Natural killer cell treated with Interleukin-12 subunit alpha and Interleukin-12 subunit beta and Interleukin-15 and Interleukin-18, amount 100 ng/mL, for 72 hours (primary cell): ENCODE data around the gene GRIN1. TPM values are rescaled to one million over a fixed set of nuclear protein-coding genes. Genes with fewer than 3 reads are reported as not detected.

Source experiments
- ATAC-seq, 2 donors: fragments of 150-1000 bp; cut with Tn5 transposase in 1 of 2; sonication (Bioruptor Pico), chemical (Tn5 transposase) in 1 of 2; 2 replicates each; pipeline ENCODE4 v1.10.0; 2021
- DNase-seq: peaks from one replicate; pipeline ENCODE4 v3.0.0; 2022; ENCODE audit warnings: low spot score
- H3K27ac Mint-ChIP-seq, 2 donors: 1 replicate in 1 of 2; 2 replicates in 1 of 2; pipeline ENCODE4 v1.8.0; 2022; ENCODE audit warnings: mixed read lengths in 2 of 2, mild to moderate bottlenecking in 1 of 2, moderate library complexity in 1 of 2
- H3K27me3 Mint-ChIP-seq, 2 donors: 1 replicate in 1 of 2; 2 replicates in 1 of 2; pipeline ENCODE4 v1.8.0; 2022; ENCODE audit warnings: mixed read lengths in 2 of 2
- H3K36me3 Mint-ChIP-seq: one replicate; pipeline ENCODE4 v1.8.0; 2022; ENCODE audit warnings: mixed read lengths
- H3K4me1 Mint-ChIP-seq, 2 donors: 1 replicate in 1 of 2; 2 replicates in 1 of 2; pipeline ENCODE4 v1.8.0; 2022; ENCODE audit warnings: low read depth in 2 of 2, mixed read lengths in 2 of 2, mild to moderate bottlenecking in 1 of 2
- H3K4me3 Mint-ChIP-seq: one replicate; pipeline ENCODE4 v1.8.0; 2022; ENCODE audit warnings: mixed read lengths
- H3K9me3 Mint-ChIP-seq: 2 replicates; pipeline ENCODE4 v1.8.0; 2022; ENCODE audit warnings: mixed read lengths
- total RNA-seq, 2 donors: library from RNA; stranded (reverse); gene quantifications; one replicate each; pipeline ENCODE4 v1.2.3, GENCODE V29; 2022

The GRIN1 gene
- total RNA-seq, 2 donors from 2014 or later: 0.11 TPM; not detected in 1

DNA sequence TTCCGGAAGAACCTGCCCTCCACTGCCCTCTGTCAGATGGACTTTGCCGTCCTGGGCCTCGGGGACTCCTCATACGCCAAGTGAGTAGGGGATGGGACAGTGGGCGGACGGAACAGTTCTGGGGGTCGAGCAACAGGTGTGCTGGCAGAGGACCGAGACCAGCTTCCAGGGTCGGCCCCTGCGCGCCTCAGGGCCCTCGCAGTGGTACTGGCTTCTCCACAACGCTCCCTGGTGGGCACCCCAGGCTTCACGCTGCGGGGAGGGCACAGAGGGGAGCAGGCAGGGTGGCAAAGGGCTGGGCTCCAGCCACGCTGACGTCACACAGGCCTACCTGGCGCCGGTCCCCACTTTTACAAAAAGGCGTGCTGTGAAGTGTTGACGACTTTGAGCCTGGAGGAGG lies 73.6 kb downstream of the GRIN1 start:
- no peak for ATAC-seq
- no peak overlapping the region for H3K4me3 Mint-ChIP-seq

DNA sequence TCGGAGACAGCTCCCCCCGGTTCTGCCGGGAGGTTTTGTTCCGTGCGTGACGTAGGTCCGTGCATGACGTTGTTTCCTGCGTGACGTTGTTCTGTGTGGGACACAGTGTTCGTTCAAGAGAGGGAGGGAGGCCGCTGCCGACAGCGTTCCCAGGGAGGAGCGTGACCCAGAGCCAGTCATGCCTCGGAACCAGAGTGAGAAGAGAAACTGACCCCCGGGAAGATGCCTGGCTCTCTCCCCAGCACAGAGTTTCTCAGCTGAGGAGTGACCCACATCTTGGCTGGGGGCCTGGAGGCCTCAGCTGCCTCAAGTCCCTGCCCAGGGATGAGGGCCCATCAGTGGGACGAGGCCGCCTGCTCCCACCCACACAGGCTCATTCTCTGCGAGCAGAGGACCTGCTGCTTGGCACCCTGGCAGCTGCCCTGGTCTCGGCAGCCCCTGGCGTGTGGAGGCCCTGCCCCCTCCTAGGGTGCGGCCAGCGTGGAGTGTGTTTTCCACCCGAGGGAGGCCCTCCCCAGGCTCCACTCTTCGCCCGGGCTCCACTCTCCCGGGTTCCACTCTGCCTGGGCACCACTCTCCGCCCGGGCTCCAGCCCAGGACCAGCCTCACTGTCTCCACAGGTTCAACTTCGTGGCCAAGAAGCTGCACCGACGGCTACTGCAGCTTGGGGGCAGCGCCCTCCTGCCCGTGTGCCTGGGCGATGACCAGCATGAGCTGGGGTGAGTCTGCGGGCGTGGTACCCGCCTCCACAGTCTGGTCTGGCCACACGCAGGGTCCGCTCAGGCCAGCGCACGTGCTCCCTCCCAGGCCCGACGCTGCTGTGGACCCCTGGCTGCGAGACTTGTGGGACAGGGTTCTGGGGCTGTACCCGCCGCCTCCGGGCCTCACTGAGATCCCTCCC lies 74.5 kb downstream of the GRIN1 start:
- Mint-ChIP-seq H3K36me3 (no peaks in the 10 kb centered on the region), H3K27me3 (no peaks in the 10 kb centered on the region), H3K27ac (no peak overlapping the region), H3K4me3 (no peak overlapping the region), H3K4me1 (peaks cover 0 to 9% of the 10 kb centered on the region in 2 donors), H3K9me3 (no peaks in the 10 kb centered on the region)
- no peak for DNase-seq
- ATAC-seq: no peak

More for the DNA sequence above, 73.6 kb downstream of the GRIN1 start:
- H3K36me3 Mint-ChIP-seq: peaks cover 2% of the 10 kb centered on the region
- peaks cover 2 to 12% of the 10 kb centered on the region in 2 donors for H3K4me1 Mint-ChIP-seq
- H3K27ac Mint-ChIP-seq: no peak overlapping the region
- H3K9me3 Mint-ChIP-seq: no peaks in the 10 kb centered on the region
- DNase-seq: no peak
- H3K27me3 Mint-ChIP-seq: no peaks in the 10 kb centered on the region

DNA sequence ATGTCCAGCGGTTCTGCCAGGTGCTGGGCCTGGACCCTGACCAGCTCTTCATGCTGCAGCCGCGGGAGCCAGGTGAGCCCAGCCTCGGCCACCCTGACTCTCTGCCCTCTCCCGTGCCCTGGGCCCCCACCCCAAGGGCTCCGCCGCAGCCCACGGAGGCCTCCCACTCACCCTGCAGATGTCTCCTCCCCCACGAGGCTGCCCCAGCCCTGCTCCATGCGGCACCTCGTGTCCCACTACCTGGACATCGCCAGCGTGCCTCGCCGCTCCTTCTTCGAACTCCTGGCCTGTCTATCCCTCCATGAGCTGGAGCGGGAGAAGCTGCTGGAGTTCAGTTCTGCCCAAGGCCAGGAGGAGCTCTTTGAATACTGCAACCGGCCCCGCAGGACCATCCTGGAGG lies 75.7 kb downstream of the GRIN1 start:
- no peak overlapping the region for H3K4me3 Mint-ChIP-seq
- H3K9me3 Mint-ChIP-seq: no peaks in the 10 kb centered on the region
- no peak overlapping the region for H3K27ac Mint-ChIP-seq
- no peaks in the 10 kb centered on the region for H3K27me3 Mint-ChIP-seq
- H3K36me3 Mint-ChIP-seq: no peaks in the 10 kb centered on the region
- H3K4me1 Mint-ChIP-seq: peaks cover 0 to 5% of the 10 kb centered on the region in 2 donors
- DNase-seq (no peak), ATAC-seq (no peak)

DNA sequence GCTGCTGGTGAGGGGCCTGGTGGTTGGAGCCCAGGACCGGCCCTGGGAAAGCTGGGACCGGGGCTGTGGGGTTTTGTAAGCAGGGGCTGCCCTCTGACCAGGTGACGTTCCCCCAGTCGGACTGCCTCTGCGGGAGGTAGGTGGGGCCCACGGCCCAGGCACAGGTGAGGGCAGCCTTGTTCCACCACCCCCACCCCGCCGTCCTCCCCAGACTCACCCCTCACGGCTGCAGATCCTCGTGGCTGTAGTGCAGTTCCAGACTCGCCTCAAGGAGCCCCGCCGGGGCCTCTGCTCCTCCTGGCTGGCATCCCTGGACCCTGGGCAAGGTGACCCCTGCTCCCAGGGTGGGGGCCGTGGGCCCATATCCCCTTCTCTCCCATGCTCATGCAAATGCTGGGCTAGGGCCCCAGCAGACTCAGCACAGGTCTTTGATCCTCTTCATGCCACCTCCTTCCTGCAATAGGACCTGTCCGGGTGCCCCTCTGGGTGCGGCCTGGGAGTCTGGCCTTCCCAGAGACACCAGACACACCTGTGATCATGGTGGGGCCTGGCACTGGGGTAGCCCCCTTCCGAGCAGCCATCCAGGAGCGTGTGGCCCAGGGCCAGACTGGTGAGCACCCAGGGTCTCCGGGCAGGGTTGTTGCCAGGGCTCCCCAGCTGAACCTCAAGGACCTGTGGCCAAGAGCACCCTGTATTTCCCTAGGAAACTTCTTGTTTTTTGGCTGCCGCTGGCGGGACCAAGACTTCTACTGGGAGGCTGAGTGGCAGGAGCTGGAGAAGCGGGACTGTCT lies 76.4 kb downstream of the GRIN1 start:
- ATAC-seq (no peak), DNase-seq (no peak)
- H3K27me3 Mint-ChIP-seq: no peaks in the 10 kb centered on the region
- H3K36me3 Mint-ChIP-seq: no peaks in the 10 kb centered on the region
- H3K9me3 Mint-ChIP-seq: no peaks in the 10 kb centered on the region
- H3K27ac Mint-ChIP-seq: no peak overlapping the region
- H3K4me3 Mint-ChIP-seq: no peak overlapping the region
- peaks cover 0 to 5% of the 10 kb centered on the region in 2 donors for H3K4me1 Mint-ChIP-seq

DNA sequence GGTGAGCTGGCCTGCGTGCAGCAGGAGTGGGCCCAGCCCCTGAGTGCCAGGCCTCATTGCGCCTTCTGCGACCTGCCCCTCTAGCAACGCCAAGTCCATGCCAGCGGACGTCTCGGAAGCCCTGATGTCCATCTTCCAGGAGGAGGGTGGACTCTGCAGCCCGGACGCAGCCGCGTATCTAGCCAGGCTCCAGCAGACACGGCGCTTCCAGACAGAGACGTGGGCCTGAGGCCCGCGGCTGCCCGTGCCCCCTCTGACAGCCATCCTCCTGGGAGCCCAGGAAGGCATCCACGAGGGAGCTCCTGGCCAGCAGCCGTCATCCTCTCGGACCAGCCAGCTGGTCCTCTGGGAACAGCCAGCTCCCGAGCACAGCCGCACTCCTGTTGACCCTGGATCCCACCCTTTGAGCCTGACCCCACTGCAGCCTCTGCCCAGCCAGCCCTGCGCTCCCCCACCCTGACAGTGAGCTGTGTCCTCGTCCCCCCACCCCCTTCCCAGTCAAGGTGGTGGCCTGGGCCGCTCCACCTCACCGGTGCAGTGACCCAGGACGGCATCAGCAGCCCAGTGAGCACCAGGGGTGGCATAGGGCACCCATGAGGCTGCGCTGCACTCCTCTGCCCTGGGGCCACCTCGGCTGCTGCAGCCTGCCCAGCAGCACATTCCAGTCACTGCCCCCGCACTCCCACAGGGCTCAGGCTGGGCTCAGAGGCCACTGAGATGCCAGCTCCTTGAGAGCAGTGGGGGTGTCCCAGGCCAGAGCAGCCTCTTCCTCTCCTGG lies 77.4 kb downstream of the GRIN1 start:
- Mint-ChIP-seq H3K9me3 (no peaks in the 10 kb centered on the region), H3K4me3 (no peak overlapping the region), H3K36me3 (no peaks in the 10 kb centered on the region), H3K4me1 (peaks cover 0 to under 1% of the 10 kb centered on the region in 2 donors), H3K27ac (no peak overlapping the region), H3K27me3 (no peaks in the 10 kb centered on the region)
- no peak for ATAC-seq
- no peak for DNase-seq

DNA sequence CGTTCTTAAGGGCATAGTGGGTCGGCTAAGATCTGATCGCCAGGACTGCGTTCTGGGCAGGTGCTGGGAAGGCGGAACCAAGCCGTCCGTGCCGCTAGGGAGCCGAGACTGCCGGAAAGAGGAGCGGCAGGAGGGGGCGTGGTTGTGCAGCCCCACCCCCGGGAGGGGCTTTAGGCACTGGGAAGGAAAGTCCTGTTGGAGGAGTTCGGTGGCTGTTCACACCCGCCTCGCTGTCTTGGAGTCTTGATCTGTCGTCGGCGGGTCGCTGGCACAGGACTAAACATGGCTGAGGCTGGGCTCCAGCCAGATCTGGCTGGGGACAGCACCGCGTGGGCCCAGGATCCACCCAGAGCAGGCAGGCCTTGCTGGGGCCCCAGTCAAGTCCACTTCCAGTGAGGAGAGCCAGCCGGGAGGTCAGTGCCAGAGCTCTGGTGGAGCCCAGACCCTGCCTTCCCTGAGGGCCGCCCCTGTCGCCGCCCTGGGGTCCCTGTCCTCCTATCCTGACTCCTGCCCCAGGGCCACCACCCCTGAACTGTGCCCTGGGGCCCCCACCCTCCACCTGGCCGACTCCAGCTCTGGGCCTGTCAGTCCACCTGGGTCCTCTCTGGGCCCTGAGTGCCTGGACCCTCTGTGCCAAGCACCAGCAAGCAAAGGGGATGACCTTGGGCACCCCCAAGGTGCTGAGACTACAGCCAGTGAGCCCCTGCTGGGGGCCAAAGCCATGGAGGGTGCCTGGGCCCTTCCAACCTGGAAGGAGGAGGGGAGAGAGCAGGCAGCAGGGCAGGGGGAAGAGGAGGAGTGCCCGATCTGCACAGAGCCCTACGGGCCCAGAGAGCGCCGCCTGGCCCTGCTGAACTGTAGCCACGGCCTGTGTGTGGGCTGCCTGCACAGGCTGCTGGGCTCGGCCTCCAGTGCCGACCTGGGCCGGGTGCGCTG lies 78.6 kb downstream of the GRIN1 start:
- no peaks in the 10 kb centered on the region for H3K4me1 Mint-ChIP-seq
- no peak overlapping the region for H3K4me3 Mint-ChIP-seq
- H3K27me3 Mint-ChIP-seq: no peaks in the 10 kb centered on the region
- H3K9me3 Mint-ChIP-seq: no peaks in the 10 kb centered on the region
- no peak for DNase-seq
- no peak overlapping the region for H3K27ac Mint-ChIP-seq
- ATAC-seq: no peak
- no peaks in the 10 kb centered on the region for H3K36me3 Mint-ChIP-seq

DNA sequence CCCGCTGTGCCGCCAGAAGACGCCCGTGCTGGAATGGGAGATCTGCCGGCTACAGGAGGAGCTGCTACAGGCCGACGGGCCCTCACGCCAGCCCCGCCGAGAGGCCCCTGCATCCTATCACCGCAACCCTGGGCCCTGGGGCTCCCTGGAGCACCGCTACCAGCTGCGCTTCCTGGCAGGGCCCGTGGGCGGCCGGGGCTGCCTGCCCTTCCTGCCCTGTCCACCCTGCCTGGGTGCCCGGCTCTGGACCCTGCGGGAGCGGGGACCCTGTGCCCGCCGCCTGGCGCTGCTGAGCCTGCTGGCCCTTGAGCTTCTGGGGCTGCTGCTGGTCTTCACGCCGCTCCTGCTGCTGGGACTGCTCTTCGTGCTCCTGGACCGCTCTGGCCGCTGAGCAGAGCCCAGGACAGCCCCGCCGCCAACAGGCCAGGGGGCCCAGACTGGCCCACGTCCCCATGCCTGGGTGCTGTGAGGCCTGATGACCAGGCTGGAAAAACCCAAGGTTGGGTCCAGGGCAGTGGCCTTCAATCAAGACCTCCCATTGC lies 79.3 kb downstream of the GRIN1 start:
- no peaks in the 10 kb centered on the region for H3K9me3 Mint-ChIP-seq
- no peak for DNase-seq

More for the DNA sequence above, 79.3 kb downstream of the GRIN1 start:
- no peaks in the 10 kb centered on the region for H3K27me3 Mint-ChIP-seq
- no peak overlapping the region for H3K4me3 Mint-ChIP-seq
- H3K36me3 Mint-ChIP-seq: no peaks in the 10 kb centered on the region
- H3K27ac Mint-ChIP-seq: no peak overlapping the region
- H3K4me1 Mint-ChIP-seq: peaks cover 0 to 3% of the 10 kb centered on the region in 2 donors
- no peak for ATAC-seq

Other genes starting within 250 kb of the GRIN1 start
- gene FBXW5, start 194.4 kb upstream of the GRIN1 start, total RNA-seq: 100 to 1,000 TPM; 102 to 155 TPM
- 1 to 10 TPM; 2.4 to 2.5 TPM for gene C8G, start 193.9 kb upstream of the GRIN1 start, total RNA-seq
- gene LCN12, start 186.9 kb upstream of the GRIN1 start, total RNA-seq: 1 to 10 TPM; 2.0 to 2.2 TPM
- 1 to 10 TPM; 1.7 to 4.4 TPM for gene PTGDS, start 161.7 kb upstream of the GRIN1 start, total RNA-seq
- gene LCNL1, start 156.2 kb upstream of the GRIN1 start, total RNA-seq: under 1 TPM in 1 of 2 donors, not detected in 1; 0.21 TPM
- 100 to 1,000 TPM in 1 of 2 donors, 10 to 100 TPM in 1; 64.0 to 118 TPM for gene PAXX, start 146.7 kb upstream of the GRIN1 start, total RNA-seq
- gene CLIC3, start 142.6 kb upstream of the GRIN1 start, total RNA-seq: 10 to 100 TPM in 1 of 2 donors, 1 to 10 TPM in 1; 4.3 to 38.2 TPM
- gene ABCA2, start 110.9 kb upstream of the GRIN1 start, total RNA-seq: 100 to 1,000 TPM in 1 of 2 donors, 10 to 100 TPM in 1; 77.6 to 109 TPM
- gene FUT7, start 107.1 kb upstream of the GRIN1 start, total RNA-seq: 10 to 100 TPM; 10.0 to 17.8 TPM
- 10 to 100 TPM; 11.2 to 41.7 TPM for gene NPDC1, start 93.0 kb upstream of the GRIN1 start, total RNA-seq
- not detected for gene ENTPD2, start 85.1 kb upstream of the GRIN1 start, total RNA-seq
- 10 to 100 TPM in 1 of 2 donors, 1 to 10 TPM in 1; 9.5 to 20.8 TPM for gene SAPCD2, start 68.6 kb upstream of the GRIN1 start, total RNA-seq
- gene UAP1L1, start 61.6 kb upstream of the GRIN1 start, total RNA-seq: 10 to 100 TPM; 19.9 to 22.0 TPM
- gene MAN1B1, start 52.2 kb upstream of the GRIN1 start, total RNA-seq: 10 to 100 TPM; 34.1 to 55.8 TPM
- 100 to 1,000 TPM; 188 to 310 TPM for gene DPP7, start 24.4 kb upstream of the GRIN1 start, total RNA-seq
- gene LRRC26, start 30.9 kb downstream of the GRIN1 start, total RNA-seq: not detected
- gene TMEM210, start 32.9 kb downstream of the GRIN1 start, total RNA-seq: not detected
- 10 to 100 TPM; 75.5 to 98.1 TPM for gene ANAPC2, start 49.4 kb downstream of the GRIN1 start, total RNA-seq
- gene SSNA1, start 49.5 kb downstream of the GRIN1 start, total RNA-seq: 10 to 100 TPM; 78.3 to 91.4 TPM
- 10 to 100 TPM in 1 of 2 donors, 1 to 10 TPM in 1; 9.0 to 19.1 TPM for gene TPRN, start 61.6 kb downstream of the GRIN1 start, total RNA-seq
- gene TMEM203, start 66.5 kb downstream of the GRIN1 start, total RNA-seq: 10 to 100 TPM; 25.0 to 43.9 TPM
- gene NDOR1, start 66.5 kb downstream of the GRIN1 start, total RNA-seq: 10 to 100 TPM; 33.0 to 81.9 TPM
- 1 to 10 TPM; 1.4 to 1.9 TPM for gene RNF208, start 83.1 kb downstream of the GRIN1 start, total RNA-seq
- gene CYSRT1, start 86.0 kb downstream of the GRIN1 start, total RNA-seq: under 1 TPM; 0.29 to 0.33 TPM
- not detected for gene RNF224, start 88.3 kb downstream of the GRIN1 start, total RNA-seq
- gene SLC34A3, start 91.7 kb downstream of the GRIN1 start, total RNA-seq: not detected
- 100 to 1,000 TPM; 332 to 432 TPM for gene TUBB4B, start 102.1 kb downstream of the GRIN1 start, total RNA-seq
- gene STPG3, start 112.1 kb downstream of the GRIN1 start, total RNA-seq: not detected
- gene NELFB, start 116.2 kb downstream of the GRIN1 start, total RNA-seq: 10 to 100 TPM; 58.8 to 90.3 TPM
- 10 to 100 TPM; 31.1 to 38.4 TPM for gene TOR4A, start 138.6 kb downstream of the GRIN1 start, total RNA-seq
- 1 to 10 TPM in 1 of 2 donors, under 1 TPM in 1; 0.88 to 2.6 TPM for gene NRARP, start 163.1 kb downstream of the GRIN1 start, total RNA-seq